Activated naive CD4-positive, alpha-beta T cell treated with anti-CD3 and anti-CD28 coated beads, Interleukin-2, amount 50 U/mL, for 24 hours (primary cell): ENCODE results near the gene ZNF217.
"Not testable (repeated sequence)": the region's sequence is repeated elsewhere in the genome, so short reads cannot be mapped to it uniquely, and the experiment has no call there.

Experiments
- H3K27ac Mint-ChIP-seq: one replicate; pipeline ENCODE4 v1.8.0; 2021; ENCODE audit warnings: mild to moderate bottlenecking, mixed read lengths
- H3K27me3 Mint-ChIP-seq: one replicate; pipeline ENCODE4 v1.8.0; 2021; ENCODE audit warnings: mixed read lengths
- H3K36me3 Mint-ChIP-seq: one replicate; pipeline ENCODE4 v1.8.0; 2021; ENCODE audit warnings: mixed read lengths
- H3K4me1 Mint-ChIP-seq: one replicate; pipeline ENCODE4 v1.8.0; 2021; ENCODE audit warnings: mixed read lengths
- H3K4me3 Mint-ChIP-seq: one replicate; pipeline ENCODE4 v1.8.0; 2021; ENCODE audit warnings: mild to moderate bottlenecking, mixed read lengths
- H3K9me3 Mint-ChIP-seq: one replicate; pipeline ENCODE4 v1.8.0; 2021; ENCODE audit warnings: mixed read lengths

The ZNF217 gene

DNA sequence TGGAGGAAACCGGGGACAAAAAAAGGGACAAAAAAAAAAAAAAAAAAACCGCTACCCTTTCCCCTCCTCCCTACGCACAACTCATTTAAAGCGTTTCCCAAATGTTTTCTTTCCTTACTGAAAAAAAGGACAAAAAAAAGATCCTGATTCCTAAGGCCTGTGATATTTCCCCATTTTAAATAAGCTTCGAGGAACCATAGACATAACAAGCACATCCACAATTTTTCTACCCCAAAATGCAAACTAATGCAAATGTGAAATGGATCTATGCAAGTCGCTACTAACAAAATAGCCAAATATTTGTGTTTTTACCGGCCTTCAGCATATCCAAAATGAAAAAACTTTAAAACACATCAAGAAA, 1.4 kb upstream of the ZNF217 start:
- peak overlapping the region; percentile 95 for H3K27ac Mint-ChIP-seq
- no peaks in the 10 kb centered on the region for H3K9me3 Mint-ChIP-seq
- no peaks in the 10 kb centered on the region for H3K36me3 Mint-ChIP-seq
- peaks cover 65% of the 10 kb centered on the region for H3K4me1 Mint-ChIP-seq
- H3K4me3 Mint-ChIP-seq = peak overlapping the region; percentile 91
- H3K27me3 Mint-ChIP-seq = no peaks in the 10 kb centered on the region

GRCh38 chr20:53594068-53595017, 704 bp upstream of the ZNF217 start:
- Mint-ChIP-seq H3K27me3 (no peaks in the 10 kb centered on the region), H3K27ac (peak overlapping the region; percentile 95), H3K4me3 (peak overlapping the region; percentile 91), H3K36me3 (no peaks in the 10 kb centered on the region), H3K4me1 (peaks cover 65% of the 10 kb centered on the region), H3K9me3 (no peaks in the 10 kb centered on the region)

- H3K4me1 Mint-ChIP-seq = peaks cover 60% of the 10 kb centered on the region
- no peaks in the 10 kb centered on the region for H3K9me3 Mint-ChIP-seq
- H3K36me3 Mint-ChIP-seq = no peaks in the 10 kb centered on the region
- H3K27me3 Mint-ChIP-seq = no peaks in the 10 kb centered on the region
- H3K4me3 Mint-ChIP-seq = peak overlapping the region; percentile 96
- H3K27ac Mint-ChIP-seq = peak overlapping the region; percentile 93
Observed at GRCh38 chr20:53592992-53593465, 610 bp downstream of the ZNF217 start.

GRCh38 chr20:53592454-53592991, 1.1 kb downstream of the ZNF217 start:
- Mint-ChIP-seq H3K4me3 (peak overlapping the region; percentile 96), H3K4me1 (peaks cover 55% of the 10 kb centered on the region)

DNA sequence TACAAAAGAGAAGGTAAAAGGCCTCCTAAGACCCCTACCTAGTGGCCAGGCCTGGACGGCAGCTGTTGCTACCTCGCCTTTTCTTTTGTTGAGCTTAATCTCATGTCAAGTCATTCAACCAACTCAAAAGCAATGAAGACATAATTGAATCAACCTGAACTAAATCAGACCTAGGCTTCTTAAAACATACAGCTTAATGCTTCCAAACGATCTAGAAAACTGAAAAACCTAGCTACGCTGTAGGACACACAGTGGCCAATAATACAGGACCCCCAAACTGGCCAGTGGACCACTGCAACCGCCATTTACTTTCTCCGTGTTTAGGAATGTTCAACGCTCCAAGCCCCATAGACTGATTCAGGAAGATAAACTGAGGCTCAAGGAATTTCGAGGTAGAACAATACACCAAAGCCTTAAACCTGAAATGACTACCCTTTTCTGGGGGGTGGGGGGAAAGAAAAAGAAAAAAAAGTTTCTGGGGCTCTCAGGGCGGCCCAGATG, 1.6 kb downstream of the ZNF217 start:
- Mint-ChIP-seq H3K4me1 (peaks cover 55% of the 10 kb centered on the region), H3K4me3 (peak overlapping the region; percentile 96), H3K27ac (peak overlapping the region; percentile 98)
- H3K9me3 Mint-ChIP-seq, H3K36me3 Mint-ChIP-seq, H3K27me3 Mint-ChIP-seq: not testable (repeated sequence)

More at GRCh38 chr20:53592454-53592991, 1.1 kb downstream of the ZNF217 start:
- not testable (repeated sequence) for H3K27me3 Mint-ChIP-seq, H3K36me3 Mint-ChIP-seq, H3K9me3 Mint-ChIP-seq
- peak overlapping the region; percentile 98 for H3K27ac Mint-ChIP-seq

DNA sequence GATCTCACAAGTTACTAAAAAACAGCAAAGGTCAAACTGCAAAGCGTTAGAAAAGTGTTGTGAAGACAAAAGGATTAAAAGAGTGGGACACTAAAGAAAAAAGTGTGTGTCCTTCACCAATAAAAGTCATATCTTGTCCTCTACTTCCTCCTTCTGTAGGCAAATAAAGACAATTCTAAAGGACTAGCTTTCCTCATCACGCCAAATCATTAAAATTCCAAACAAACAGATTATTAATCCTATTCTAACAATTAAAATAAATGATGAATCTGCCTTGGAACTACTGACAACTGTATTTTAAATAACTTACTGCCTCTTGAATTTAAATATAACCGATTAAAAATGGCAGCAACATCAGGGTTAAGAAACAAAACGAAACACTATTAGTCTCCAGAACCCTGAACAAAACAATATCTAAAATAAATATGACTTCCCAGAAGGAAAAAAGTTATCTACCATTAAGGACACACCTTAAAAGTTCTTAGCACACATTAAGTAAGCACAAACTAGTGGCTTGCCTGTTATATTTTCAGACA, 2.4 kb downstream of the ZNF217 start:
- H3K27me3 Mint-ChIP-seq, H3K9me3 Mint-ChIP-seq, H3K36me3 Mint-ChIP-seq: not testable (repeated sequence)
- Mint-ChIP-seq H3K4me3 (peak overlapping the region; percentile 96), H3K27ac (peak overlapping the region; percentile 98), H3K4me1 (peaks cover 55% of the 10 kb centered on the region)

DNA sequence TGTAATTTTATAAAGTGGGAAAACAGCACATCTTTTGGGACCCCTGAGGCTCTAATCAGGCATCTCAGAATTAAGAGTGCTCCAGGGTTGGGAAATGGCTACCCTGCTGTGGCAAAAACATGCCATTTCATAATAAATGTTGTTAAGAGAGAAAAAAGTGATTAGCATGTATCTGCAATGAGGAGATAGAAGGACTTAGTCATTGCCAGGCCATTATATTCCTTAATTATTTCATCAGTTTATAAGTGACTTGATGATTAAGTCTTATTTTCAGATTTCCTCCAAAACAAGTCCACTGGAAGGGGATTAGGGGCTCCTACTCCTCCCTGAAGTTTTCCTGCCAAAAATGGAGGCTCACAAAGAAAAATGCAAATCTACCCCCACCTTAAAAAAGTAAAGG, 3.0 kb downstream of the ZNF217 start:
- not testable (repeated sequence) for H3K27me3 Mint-ChIP-seq, H3K36me3 Mint-ChIP-seq, H3K9me3 Mint-ChIP-seq
- Mint-ChIP-seq H3K4me1 (peaks cover 55% of the 10 kb centered on the region), H3K27ac (peak overlapping the region; percentile 98), H3K4me3 (peak overlapping the region; percentile 96)

DNA sequence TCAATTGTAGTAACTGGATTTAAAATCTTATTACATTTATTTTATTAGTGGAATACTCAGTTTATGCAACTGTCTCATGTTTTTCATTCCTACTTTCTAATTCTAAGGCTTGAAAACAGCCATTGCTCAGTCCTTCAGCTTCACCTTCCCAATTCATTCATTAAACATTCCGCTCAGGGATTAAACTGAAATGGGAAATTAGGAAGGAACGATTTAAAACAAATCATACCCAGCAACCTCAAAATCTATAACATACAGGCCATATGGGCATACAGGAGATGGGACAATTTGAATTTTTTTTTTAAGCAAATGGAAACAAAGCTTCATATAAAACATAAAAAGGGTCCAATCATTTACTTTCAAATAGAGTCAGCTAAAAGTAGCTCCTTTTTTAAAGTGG, 3.5 kb downstream of the ZNF217 start:
- H3K27me3 Mint-ChIP-seq, H3K36me3 Mint-ChIP-seq, H3K9me3 Mint-ChIP-seq: not testable (repeated sequence)
- Mint-ChIP-seq H3K4me3 (peak overlapping the region; percentile 96), H3K27ac (peak overlapping the region; percentile 98), H3K4me1 (peaks cover 57% of the 10 kb centered on the region)

DNA sequence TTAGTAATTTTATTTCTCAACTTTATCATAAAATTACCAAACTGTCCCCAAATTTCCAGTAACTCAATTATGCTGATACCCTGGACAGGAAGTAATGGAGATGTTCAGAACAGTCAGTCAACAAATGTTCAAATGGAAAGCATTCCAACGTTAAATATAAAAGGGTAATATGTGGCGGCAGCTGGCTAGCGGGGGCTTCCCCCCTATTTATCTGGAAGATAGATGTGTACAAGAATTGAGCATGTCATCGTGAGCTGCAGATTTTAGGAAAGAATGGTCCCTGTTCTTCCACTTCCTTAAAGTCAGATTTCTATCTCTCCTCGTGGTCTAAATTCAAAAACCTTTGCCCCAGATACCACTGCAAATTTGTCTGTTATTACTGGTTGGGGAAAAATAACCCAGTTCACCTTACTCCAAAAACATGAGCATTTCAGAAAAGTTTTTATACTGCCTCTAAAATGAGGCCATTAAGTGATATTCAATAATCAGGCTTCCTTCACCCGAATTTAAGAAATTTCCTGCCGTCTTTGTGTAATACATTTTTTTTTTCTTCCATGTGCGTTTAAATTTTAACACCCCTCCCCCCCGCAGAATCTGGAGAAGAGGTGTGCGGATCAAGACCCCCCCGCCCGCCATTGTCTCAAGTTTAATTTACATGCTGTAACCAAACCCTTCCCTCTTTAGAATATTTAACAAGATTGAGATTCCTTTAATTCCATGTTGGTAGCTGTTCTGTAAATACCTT, 4.1 kb downstream of the ZNF217 start:
- H3K36me3 Mint-ChIP-seq, H3K27me3 Mint-ChIP-seq, H3K9me3 Mint-ChIP-seq: not testable (repeated sequence)
- H3K4me3 Mint-ChIP-seq = peak overlapping the region; percentile 96
- peak overlapping the region; percentile 98 for H3K27ac Mint-ChIP-seq
- peaks cover 61% of the 10 kb centered on the region for H3K4me1 Mint-ChIP-seq

- H3K36me3 Mint-ChIP-seq = not testable (repeated sequence)
- peak overlapping the region; percentile 89 for H3K4me3 Mint-ChIP-seq
Observed at GRCh38 chr20:53587157-53587703, 6.4 kb downstream of the ZNF217 start.

DNA sequence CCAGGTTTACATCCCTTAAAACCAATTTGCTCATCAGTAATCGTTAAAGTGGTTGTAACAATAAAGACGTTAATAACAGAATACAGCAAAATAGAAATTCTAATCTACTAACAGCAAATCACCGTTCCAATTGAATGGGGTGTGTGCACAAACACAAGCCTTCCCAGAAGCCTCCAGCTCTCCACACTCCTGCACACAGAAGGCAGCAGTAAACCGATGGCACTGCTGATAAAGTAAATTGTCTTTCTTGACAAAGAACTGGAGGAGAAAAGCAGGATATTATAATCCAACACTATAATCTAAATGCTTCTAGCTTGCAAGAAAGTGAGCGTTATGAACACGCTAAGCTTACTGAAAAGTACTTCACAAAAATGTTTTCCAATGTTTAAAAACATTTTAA, 7.0 kb downstream of the ZNF217 start:
- H3K9me3 Mint-ChIP-seq = no peaks in the 10 kb centered on the region
- peak overlapping the region; percentile 89 for H3K4me3 Mint-ChIP-seq
- H3K4me1 Mint-ChIP-seq = peaks cover 84% of the 10 kb centered on the region
- peaks cover 6% of the 10 kb centered on the region for H3K36me3 Mint-ChIP-seq
- H3K27ac Mint-ChIP-seq = peak overlapping the region; percentile 97
- no peaks in the 10 kb centered on the region for H3K27me3 Mint-ChIP-seq

More at GRCh38 chr20:53587157-53587703, 6.4 kb downstream of the ZNF217 start:
- peak overlapping the region; percentile 97 for H3K27ac Mint-ChIP-seq
- H3K27me3 Mint-ChIP-seq, H3K9me3 Mint-ChIP-seq: not testable (repeated sequence)
- peaks cover 83% of the 10 kb centered on the region for H3K4me1 Mint-ChIP-seq

DNA sequence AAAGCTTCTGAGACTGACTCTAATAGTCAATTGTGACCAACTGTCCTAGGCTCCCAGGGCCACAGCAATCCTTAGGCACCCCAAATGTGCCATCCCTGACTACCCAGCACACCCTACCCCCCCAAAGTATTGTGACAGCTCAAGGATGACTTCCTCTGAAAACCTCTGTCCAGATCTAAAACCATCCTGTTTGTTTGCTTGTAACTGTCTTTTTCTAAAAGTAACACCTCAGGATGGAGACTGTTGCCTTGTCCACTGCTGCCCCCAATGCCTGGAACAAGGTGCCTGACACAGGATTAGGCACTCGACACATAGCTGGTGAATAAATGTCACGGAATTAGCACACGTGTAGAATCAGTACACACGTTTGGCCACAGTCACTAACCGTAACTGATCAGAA, 7.7 kb downstream of the ZNF217 start:
- H3K4me1 Mint-ChIP-seq = peaks cover 84% of the 10 kb centered on the region
- not testable (repeated sequence) for H3K36me3 Mint-ChIP-seq

DNA sequence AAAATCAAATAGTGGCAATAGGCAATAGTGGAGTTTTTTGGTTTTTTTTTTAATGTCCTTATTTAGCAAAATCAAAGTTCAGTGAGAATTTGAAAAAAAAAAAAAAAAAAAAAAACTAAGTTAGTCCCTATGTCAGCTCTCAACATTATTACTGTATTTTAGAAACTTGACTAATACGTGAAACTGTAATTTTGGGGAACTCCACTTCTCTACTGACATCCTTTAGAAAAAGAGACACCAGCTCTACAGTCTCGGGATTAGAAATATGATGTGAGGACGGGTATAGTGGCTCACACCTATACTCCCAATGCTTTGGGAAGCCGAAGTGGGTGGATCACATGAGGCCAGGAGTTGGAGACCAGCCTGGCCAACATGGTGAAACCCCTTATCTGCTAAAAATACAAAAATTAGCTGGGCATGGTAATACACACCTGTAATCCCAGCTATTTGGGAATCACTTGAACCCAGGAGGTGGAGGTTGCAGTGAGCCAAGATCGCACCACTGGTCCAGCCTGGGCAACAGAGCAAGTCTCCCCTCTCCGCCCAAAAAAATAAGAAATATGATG, 8.6 kb downstream of the ZNF217 start:
- not testable (repeated sequence) for H3K36me3 Mint-ChIP-seq, H3K27me3 Mint-ChIP-seq, H3K9me3 Mint-ChIP-seq
- peak overlapping the region; percentile 97 for H3K27ac Mint-ChIP-seq
- H3K4me3 Mint-ChIP-seq = peak overlapping the region; percentile 89
- peaks cover 87% of the 10 kb centered on the region for H3K4me1 Mint-ChIP-seq

More for the DNA sequence above, 7.7 kb downstream of the ZNF217 start:
- peak overlapping the region; percentile 89 for H3K4me3 Mint-ChIP-seq
- H3K9me3 Mint-ChIP-seq, H3K27me3 Mint-ChIP-seq: not testable (repeated sequence)
- H3K27ac Mint-ChIP-seq = peak overlapping the region; percentile 97

DNA sequence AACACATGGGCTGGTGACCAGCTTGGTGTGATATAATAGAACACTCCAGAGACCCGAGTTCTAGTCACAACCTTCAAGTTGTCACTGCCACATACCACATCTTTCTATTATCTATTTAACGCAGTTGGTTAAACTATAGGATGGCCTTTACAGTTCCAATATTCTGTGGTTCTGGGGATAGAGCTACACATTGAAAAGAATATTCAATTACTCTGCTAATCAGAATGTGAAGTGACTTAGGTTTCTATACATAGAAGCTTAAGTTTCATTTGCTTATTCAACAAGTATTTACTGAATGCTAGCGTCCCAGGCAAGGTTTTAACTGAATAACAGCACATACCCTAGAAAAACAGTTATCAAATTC, 9.1 kb downstream of the ZNF217 start:
- H3K9me3 Mint-ChIP-seq, H3K27me3 Mint-ChIP-seq: not testable (repeated sequence)
- Mint-ChIP-seq H3K27ac (peak overlapping the region; percentile 72), H3K4me3 (peak overlapping the region; percentile 36), H3K4me1 (peaks cover 87% of the 10 kb centered on the region), H3K36me3 (peaks cover 10% of the 10 kb centered on the region)
